ENCODE data around the gene MCOLN1. TPM values are rescaled to one million over a fixed set of nuclear protein-coding genes. Genes with fewer than 3 reads are reported as not detected.
A peak's percentile ranks its signal among the peaks of the same experiment; 100 is the strongest.

The MCOLN1 gene
- total RNA-seq, 4 donors from 2014 or later, result 5.6 to 24.7 (median 8.0) TPM

DNA sequence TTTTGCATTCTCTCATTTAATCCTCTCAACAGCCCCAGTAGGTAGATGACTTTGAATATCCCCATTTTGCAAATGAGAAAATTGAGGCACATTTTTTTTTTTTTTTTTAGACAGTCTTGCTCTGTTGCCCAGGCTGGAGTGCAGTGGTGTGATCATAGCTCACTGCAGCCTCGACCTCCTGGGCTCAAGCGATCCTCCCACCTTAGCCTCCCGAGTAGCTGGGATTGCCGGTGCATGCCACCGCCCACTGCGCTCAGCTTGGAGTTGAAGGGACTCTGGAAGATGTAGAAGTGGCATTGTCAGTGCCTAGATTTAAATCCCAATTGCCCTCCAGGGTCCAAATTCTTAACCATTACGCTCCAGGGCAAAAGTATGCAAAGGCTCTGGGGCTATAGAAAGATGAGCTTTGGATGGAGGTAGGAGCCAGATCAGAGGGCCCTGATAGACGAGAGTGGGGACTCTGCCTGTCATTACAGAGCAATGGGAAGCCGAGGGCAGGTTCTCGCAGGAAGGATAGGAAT is 813 bp upstream of the MCOLN1 start:
- Histone ChIP-seq H3K9me3 (no peaks in the 10 kb centered on the region), H3K27ac (peak overlapping the region; percentile 51 to 80), H3K36me3 (no peaks in the 10 kb centered on the region), H3K4me3 (peak overlapping the region; percentile 63 to 79), H3K27me3 (no peaks in the 10 kb centered on the region), H3K4me1 (peaks cover 0 to 8% of the 10 kb centered on the region in 2 donors)
- intact Hi-C loops (cut with DNase I; ENCODE audit: low total_unique reads), result no loop called here
- DNase-seq, result no peak
- TF ChIP-seq, protein P1, sequence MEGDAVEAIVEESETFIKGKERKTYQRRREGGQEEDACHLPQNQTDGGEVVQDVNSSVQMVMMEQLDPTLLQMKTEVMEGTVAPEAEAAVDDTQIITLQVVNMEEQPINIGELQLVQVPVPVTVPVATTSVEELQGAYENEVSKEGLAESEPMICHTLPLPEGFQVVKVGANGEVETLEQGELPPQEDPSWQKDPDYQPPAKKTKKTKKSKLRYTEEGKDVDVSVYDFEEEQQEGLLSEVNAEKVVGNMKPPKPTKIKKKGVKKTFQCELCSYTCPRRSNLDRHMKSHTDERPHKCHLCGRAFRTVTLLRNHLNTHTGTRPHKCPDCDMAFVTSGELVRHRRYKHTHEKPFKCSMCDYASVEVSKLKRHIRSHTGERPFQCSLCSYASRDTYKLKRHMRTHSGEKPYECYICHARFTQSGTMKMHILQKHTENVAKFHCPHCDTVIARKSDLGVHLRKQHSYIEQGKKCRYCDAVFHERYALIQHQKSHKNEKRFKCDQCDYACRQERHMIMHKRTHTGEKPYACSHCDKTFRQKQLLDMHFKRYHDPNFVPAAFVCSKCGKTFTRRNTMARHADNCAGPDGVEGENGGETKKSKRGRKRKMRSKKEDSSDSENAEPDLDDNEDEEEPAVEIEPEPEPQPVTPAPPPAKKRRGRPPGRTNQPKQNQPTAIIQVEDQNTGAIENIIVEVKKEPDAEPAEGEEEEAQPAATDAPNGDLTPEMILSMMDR (IDR thresholded peaks at IDR 0.05), result no peak
- no peak for TF ChIP-seq POLR2A (IDR thresholded peaks at IDR 0.05)

DNA sequence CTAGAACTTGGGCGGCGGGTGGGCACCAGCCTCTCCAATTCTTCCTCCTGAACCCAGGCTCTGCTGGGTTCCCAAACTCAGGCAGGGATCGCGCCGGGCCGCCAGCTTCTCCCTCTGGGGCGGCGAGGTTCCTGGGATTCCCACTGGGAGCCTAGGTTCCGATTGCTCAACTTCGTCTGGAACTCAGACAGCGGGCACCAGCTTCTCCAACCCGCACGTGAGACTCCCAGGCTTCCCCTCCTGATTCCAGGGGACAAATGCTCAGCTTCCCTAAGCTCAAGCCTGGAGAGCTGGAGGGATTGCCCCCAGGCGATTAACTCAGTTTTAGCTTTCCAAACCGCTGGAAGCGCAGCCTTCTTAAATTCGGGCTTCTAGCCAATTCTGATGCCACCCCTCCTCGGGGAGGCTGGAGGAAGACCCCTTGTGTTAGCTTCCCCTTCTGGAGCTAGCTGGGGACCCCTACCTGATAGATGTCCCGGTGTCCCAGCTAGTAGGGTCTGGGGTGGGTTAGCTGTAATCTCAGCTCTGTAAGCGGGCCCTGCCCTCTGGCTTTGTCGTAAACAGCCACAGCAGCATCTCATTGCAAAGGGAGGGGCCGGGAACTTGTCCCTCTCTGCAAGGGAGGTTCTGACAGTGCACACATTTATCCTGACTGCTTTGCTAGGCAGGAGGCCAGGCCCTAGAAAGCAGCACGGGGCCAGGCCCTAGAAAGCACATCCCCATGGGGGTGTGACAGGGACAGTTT is 671 bp downstream of the MCOLN1 start:
- Histone ChIP-seq H3K9me3 (no peaks in the 10 kb centered on the region), H3K27ac (peak overlapping the region; percentile 42 to 80), H3K36me3 (no peaks in the 10 kb centered on the region), H3K27me3 (no peaks in the 10 kb centered on the region), H3K4me1 (peaks cover 0 to 8% of the 10 kb centered on the region in 2 donors), H3K4me3 (peak overlapping the region; percentile 63 to 79)
- no peak for TF ChIP-seq POLR2A (IDR thresholded peaks at IDR 0.05)
- TF ChIP-seq, protein P1 (IDR thresholded peaks at IDR 0.05), result no peak
- intact Hi-C loops (cut with DNase I; ENCODE audit: low total_unique reads), result no loop called here
- DNase-seq, result no peak

DNA sequence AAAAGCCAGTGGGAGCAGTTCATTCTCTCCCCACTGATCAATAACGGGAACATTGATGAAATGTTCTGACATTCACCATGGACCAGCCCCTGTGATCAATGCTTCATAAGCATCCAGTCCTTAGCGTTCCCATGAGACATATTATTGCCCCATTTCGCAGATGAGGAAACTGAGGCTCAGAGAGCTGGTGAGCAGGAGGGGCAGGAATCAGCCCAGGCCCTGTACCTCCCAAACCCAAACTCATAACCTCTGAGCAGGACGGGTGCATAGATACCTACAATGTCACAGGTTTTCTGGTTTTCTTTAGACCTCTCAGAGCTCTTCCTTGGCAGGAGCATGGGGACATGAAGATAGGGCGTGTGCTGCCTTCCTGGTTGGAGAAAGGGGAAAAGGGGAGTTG is 2.1 kb downstream of the MCOLN1 start:
- DNase-seq, result no peak
- intact Hi-C loops (cut with DNase I; ENCODE audit: low total_unique reads), result no loop called here
- Histone ChIP-seq H3K36me3 (no peaks in the 10 kb centered on the region), H3K9me3 (no peaks in the 10 kb centered on the region), H3K27me3 (no peaks in the 10 kb centered on the region), H3K4me3 (no peak overlapping the region), H3K27ac (no peak overlapping the region), H3K4me1 (peaks cover 0 to 8% of the 10 kb centered on the region in 2 donors)
- TF ChIP-seq, protein P1 (IDR thresholded peaks at IDR 0.05), result no peak
- no peak for TF ChIP-seq POLR2A (IDR thresholded peaks at IDR 0.05)

DNA sequence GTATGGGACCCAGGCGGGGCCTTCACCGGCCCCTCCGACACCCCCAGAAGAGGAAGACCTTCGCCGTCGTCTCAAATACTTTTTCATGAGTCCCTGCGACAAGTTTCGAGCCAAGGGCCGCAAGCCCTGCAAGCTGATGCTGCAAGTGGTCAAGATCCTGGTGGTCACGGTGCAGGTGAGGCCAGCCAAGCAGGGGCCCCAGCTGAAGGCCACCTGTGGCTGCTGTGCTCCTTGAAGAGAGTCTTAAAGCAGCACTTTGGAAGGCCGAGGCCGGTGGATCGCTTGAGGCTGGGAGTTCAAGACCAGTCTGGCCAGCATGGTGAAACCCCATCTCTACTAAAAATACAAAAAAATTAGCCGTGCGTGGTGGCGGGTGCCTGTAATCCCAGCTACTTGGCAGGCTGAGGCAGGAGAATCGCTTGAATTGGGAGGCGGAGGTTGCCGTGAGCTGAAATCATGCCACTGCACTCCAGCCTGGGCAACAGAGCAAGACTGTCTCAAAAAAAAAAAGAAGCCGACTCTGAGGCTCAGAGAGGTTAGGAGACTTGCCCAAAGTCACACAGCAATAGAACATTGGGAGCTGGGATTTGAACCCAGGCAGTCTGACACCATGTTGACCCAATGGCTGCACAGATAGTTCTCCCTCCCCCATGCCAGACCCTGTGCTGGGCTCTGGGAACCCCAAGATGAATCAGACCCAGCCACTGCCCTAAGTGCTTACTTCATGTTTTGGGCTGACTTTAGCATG is 2.7 kb downstream of the MCOLN1 start:
- Histone ChIP-seq H3K9me3 (no peaks in the 10 kb centered on the region), H3K4me3 (no peak overlapping the region), H3K36me3 (no peaks in the 10 kb centered on the region), H3K4me1 (peaks cover 0 to 8% of the 10 kb centered on the region in 2 donors), H3K27ac (no peak overlapping the region), H3K27me3 (no peaks in the 10 kb centered on the region)
- TF ChIP-seq, protein P1 (IDR thresholded peaks at IDR 0.05), result no peak
- TF ChIP-seq POLR2A (IDR thresholded peaks at IDR 0.05), result no peak
- intact Hi-C loops (cut with DNase I; ENCODE audit: low total_unique reads), result no loop called here
- DNase-seq, result no peak
